Hematopoietic multipotent progenitor cell treated with erythropoietin and hydrocortisone succinate and interleukin-3 and kit ligand, for 4 days (in vitro differentiated cells): ENCODE measurements around the gene OAS1.
"Not testable (repeated sequence)": the region's sequence is repeated elsewhere in the genome, so short reads cannot be mapped to it uniquely, and the experiment has no call there.

Source experiments
- DNase-seq: peaks from one replicate; pipeline ENCODE4 v3.0.0-alpha.2; 2015

OAS1 gene

DNA sequence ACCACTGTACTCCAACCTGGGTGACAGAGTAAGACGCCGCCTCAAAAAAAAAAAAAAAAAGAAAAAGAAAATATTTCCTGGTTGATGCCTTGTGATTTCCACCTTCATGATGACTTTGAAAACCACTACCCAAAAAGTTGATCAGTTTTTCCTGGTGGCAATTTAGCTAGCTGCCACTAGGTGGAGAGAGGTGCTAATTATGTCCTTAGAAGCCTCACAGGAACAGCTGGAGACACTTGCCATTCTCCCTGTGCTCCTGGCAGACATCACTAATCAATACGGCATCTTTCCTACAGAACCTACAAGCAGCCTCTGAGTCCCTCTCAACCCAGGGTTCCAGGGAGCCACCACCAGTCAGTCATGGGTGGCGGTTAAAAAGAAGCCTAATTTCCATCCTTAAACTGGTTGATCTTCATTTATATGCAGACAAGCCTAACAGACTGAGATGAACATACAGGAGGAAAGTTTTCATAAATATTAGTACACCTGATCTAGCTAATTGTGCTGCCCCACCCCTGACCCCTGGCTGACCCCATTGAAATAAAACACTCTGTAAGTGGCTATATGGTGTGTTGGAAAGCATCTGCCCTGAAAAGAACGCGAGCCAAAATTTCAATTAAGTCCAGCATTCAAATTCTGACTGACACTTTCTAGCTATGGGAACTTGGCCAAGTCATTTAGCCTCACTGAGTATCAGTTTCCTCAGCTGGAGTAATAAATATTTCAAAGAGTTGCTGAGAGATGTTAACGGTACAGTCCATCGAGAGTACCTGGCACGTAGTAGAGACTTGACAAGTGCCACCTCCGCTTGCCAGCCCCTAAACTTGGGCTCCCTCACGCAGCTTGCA lies 6.2 kb upstream of the OAS1 start:
- DNase-seq, result peak; percentile 68

DNA sequence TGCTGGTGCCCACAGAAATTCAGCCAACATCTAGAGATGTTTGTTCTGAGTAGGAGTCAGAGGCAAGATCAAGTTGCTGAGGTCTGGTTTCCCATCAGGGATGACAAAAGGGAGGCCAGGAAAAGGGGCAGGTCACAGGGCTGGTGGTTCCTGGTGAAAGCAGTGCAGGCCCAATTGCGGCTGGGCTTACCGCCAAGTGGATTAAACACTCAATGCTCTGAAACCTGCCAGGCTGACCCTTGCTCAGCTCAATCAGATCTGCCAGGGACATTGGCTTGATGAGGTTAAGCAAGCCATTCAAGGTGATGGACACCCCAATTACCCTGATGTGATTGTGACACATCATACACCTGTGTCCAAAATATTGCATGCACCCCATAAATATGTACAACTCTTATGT lies 5.5 kb upstream of the OAS1 start:
- no peak for DNase-seq

DNA sequence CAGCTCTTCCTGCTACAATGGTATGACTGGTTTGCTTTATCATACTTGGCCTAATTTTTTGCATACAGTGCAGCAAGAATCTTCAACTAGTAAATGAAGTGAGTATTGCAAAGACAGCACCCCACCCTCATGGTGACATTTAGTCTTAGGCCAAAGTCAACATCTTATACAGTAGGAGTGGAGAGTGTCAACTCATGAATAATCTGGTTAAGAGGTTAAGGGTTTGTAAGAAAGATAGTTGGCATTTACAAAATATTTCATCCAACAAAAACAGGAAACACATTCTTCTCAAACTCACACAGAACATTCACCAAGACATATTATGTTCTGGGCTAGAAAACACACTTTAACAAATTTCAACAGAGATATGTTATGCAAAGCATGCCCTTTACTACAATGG lies 2.2 kb upstream of the OAS1 start:
- no peak for DNase-seq

DNA sequence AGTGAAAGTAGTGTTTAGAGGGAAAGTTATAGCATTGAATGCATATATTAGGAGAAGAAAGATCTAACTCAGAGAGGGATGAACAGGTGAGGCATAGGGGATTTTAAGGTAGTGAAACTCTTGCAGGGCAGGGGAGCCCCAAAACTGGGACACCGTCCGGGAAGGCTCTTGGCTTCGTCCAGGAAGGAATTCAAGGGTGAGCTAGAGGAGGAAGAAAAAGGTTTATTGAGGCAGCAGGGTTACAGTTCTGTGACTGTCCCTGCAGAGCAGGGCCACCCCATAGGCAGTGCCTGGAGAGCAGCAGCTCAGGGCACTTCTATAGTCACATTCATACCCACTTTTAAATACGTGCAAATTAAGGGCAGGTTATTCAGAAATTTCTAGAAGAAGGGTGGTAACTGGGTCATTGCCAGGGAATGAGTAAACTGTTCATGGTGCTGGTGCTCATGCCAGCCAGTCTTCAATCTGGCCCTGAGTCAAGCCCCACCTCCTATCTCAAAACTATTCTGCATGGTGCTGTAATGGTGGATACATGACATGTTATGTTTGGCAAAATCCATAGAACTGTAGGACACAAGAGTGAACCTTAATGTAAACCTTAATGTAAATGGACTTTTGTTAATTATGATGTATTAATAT lies 1.2 kb upstream of the OAS1 start:
- DNase-seq, result no peak

DNA sequence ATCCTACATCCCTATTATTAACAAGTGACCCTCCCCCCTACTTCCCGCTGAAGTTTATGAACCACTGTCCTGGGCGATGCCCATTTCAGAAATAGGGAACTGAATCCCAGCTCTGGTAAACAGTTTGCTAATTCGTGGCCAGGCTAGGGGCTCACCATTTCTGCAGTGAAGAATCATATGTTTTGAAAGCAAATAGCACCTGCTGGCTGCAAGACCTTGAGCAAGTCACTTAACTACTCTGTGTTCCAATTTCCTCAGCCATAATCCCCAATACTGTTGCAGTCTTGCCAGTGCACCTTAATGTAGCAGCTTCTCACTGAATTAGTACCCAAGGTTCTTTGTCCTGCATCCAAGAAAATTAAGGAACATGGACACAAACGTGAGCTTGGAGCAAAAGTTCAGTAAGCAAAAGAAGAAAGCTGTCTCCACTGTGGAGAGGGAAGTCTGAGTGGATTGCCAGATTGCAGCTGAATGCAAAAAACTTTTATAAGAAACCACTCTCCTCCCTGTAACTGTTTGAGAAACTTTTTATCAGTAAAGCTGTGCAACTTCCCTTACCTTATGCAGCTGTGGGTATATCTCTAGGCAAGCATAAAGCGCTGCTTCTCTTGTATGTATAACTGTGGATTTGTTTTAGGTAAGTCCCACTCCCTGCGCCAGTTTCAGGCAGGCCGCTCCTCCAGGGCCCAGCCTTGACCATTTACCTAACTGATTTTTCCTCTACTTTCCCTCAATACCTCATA lies 824 bp downstream of the OAS1 start:
- DNase-seq, result no peak

DNA sequence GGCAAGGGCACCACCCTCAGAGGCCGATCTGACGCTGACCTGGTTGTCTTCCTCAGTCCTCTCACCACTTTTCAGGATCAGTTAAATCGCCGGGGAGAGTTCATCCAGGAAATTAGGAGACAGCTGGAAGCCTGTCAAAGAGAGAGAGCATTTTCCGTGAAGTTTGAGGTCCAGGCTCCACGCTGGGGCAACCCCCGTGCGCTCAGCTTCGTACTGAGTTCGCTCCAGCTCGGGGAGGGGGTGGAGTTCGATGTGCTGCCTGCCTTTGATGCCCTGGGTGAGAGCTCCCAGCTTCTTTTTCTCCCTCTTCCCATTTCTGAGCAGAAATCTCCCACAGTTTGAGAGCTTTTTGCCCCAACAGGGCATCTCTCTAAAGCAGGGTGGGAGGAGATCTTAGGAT lies 1.8 kb downstream of the OAS1 start:
- DNase-seq, result no peak

DNA sequence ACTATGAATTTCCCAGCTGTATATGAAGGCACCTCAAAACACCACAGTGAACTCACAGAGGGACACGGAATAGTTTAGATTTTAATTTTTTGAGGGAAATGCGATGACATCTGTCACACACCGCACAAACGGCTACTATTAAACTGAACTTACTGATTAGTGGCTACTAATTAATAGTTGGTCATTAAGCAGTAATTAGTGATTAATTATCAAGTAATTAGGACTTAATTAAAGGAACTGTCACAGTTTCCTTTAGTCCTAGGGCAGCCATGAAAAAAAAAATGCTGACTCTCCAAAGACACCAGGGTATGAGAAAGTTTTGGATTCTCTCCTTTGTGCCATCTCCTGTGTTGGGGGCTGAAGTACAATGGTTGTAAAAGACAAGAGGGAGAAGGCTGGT lies 2.9 kb downstream of the OAS1 start:
- no peak for DNase-seq

DNA sequence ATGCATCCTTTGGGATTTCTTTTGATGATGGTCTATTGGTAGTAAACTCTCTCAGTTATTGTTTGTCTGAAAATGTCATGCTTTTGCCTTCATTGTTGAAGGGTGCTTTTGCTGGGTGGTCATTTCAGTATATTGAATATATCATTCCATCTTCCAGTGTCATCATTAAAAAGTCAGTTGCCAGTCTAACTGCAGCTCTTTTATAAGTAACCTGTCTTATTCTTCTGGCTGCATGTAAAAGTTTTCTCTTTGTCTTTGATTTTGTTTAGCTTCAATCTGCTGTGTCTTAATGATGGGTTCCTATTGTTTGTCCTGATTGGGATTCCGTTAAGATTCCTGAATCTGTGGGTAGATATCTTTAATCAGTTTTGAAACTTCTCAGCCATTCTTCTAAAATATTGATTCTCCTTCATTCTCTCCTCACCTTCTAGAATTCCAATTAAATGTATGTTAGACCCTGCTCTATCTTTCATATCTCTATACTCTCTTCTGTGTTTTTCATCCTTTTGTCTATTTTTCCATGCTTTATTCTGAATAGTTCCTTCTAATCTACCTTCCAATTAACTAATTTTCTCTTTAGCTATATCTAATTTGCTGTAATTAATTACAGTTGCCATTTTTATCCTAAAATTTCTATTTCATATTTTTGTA lies 6.4 kb downstream of the OAS1 start:
- DNase-seq, result no peak

DNA sequence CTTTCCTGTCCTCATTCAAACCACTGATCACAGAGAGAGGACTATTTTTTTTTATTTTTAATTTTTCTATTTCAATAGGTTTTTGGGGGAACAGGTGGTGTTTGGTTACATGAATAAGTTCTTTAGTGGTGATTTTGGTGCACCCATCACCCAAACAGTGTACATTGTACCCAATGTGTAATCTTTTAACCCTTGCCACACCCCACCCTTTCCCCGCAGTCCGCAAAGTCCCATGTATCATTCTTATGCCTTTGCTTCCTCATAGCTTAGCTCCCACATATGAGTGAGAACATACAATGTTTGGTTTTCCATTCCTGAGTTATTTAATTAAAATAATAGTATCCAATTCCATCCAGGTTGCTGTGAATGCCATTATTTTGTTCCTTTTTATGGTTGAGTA lies 7.1 kb downstream of the OAS1 start:
- not testable (repeated sequence) for DNase-seq

DNA sequence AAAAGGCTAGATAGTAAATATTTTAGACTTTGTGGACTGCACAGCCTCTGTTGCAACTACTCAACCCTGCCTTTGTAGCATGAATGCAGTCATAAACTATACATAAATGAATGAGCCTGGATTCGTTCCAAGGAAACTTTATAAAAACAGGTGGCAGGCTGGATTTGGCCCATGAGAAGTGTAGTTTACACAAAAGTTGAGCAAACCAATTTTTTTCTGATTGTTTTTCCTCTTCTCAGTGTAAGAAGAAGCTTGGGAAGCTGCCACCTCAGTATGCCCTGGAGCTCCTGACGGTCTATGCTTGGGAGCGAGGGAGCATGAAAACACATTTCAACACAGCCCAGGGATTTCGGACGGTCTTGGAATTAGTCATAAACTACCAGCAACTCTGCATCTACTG lies 9.5 kb downstream of the OAS1 start:
- DNase-seq, result no peak

DNA sequence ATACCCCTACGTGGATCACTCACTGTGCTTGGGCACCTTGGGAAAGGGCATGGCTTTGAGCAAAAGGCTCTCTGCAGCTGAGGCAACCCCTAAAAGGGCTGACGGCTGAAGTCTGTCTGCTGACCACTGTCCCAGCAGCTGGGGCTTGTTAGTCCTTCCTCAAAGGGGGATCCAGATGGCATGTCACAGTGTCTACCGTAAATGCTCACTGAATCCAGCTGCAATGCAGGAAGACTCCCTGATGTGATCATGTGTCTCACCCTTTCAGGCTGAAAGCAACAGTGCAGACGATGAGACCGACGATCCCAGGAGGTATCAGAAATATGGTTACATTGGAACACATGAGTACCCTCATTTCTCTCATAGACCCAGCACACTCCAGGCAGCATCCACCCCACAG lies 12.4 kb downstream of the OAS1 start:
- no peak for DNase-seq

DNA sequence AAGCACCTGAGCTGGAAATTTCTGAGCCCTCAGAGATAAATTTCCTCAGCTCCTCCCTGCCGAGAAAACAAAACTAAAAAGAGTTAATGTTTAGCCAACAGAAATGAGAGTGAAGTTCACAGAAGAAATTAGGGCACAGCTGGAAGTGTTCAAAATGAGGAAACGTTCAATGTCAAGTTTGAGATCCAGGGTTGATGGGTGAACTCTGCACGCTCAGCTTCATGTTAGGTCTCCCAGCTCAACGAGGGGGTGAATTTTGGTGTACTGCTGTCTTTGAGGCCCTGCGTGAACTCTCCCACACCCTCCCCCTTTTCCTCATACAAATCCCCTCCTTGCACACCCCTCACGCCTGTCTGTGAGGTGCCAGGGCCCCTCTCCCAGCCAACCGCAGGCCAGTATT lies 18.2 kb downstream of the OAS1 start:
- DNase-seq, result no peak

DNA sequence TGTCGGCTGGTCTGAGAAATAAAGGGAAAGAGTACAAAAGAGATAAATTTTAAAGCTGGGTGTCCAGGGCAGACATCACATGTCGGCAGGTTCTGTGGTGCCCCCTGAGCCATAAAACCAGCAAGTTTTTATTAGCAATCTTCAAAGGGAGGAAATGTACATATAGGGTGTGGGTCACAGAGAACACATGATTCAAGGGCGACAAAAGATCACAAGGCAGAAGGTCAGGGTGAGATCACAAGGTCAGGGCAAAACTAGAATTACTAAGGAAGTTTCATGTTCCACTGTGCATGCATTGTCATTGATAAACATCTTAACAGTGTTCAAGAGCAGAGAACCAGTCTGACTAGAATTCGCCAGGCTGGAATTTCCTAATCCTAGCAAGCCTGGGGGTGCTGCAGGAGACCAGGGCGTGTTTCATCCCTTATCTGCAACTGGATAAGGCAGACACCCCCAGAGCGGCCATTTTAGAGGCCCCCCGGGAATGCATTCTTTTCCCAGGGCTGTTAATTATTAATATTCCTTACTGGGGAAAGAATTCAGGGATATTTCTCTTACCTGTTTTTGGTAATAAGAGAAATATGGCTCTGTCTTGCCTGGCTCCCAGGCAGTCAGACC lies 19.8 kb downstream of the OAS1 start:
- not testable (repeated sequence) for DNase-seq

DNA sequence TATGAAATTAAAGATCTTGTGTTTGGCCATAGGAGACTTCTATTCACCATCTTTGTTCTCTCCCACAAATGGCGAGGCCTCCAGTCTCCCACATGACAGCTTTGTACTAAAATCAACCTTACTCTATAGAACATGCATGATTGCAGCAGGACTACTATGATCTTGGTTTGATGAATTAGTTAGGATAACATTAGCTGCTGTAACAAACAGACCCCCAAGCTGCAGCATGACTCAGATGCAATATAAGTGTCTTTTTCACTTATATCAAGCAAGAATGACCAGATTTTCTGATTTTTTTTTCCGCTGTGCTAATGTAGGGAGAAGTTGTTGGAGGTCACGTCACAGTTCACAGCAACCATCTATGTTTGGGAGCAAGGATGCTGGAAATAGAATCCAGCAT lies 20.7 kb downstream of the OAS1 start:
- no peak for DNase-seq

DNA sequence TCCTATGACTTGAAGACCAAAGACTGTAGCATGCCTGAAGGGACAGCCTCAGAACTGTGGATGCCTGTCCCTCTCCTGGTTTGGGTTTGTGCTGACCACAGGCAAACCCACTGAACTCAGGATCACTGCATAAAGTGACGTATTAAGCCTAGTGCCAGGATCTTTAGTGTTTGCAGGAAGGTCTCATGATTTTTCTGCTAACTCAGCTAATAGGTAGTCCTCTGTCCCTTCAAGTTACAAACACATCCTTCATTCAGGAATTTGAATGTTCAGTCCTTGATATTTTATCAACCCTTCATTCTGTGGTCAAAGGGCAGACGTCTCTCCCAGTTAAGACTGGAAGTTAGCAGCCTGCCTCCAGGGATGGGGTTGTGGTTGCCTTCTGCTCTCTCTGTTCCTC lies 21.2 kb downstream of the OAS1 start:
- DNase-seq, result no peak

DNA sequence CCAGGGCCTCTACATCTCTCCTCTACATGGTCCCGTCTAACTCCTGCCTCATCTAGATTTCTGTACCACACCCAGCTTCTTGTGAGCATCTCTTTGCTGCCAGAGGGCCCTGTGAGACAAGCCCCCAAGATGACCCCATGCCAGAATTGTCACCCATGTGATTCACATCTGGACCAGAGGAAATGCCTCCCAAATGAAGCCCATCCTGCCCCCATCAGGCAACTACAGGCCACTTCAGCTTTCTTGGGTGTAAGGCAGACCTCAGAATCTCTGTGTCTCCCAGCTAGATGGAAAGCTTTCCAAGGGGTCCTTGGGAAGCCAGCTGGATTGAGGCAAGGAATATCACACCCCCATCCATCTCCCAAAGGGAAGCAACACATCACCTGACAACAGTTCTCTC lies 22.2 kb downstream of the OAS1 start:
- no peak for DNase-seq

DNA sequence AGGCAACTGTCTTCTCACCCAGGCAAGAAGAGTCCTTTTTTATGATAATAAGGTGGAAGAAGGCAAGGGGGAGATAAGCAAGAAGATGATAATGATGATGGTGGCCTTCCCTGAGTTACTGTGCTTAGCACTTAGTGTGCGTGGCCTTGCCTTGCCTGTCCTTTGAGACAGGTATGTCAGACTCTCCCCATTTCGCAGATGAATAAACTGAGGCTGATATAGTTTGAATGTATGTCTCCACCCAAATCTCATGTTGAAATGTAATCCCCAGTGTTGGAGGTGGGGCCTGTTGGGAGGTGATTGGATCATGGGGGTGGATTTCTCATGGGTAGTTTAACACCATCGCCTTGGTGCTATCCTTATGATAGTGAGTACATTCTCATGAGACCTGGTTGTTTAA lies 23.0 kb downstream of the OAS1 start:
- no peak for DNase-seq

DNA sequence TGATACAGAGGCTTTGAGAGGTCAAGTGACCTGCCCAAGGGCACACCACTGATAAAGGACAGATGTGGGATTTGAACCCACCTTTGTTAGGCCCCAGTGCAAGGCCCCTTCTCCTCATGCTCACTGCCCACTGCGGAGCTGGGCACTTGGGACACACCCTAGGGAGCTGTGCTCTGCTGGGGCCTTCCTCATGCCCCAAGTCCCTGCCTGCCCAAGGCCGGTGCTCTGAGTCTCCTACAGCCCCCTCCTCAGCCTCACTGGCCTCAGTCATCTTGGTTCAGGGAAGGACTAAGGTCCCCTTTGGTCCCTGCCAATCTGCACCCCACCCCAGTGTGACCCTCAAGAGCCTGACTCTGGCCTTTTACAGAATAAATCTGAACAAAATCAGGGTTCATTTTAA lies 23.6 kb downstream of the OAS1 start:
- DNase-seq, result no peak

DNA sequence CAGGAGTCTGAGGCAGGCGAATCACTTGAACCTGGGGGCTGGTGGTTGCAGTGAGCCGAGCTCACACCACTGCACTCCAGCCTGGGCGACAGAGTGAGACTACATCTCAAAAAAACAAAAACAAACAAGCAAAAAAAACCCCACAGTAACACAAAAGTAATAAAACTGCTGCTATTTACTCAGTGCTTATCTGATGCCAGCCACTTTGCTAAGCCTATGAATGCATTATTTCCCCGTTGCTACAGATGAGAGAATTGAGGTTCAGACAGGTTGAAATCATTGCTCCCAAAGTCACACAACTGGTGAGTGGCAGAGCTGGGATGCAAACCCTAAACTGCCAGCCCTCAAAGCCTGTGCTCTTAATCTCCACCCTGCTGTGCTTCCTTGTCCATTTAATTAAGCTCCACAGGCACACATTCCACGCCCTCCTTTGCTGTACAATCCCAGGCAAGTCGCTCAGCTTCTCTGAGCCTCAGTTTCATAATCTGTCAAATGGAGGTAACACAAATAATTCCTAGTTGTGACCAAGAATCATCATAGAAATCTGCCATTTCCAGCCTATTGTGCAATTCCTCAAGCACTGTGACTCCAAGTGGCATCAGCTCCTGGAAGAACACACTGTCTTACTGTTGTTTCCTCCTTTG lies 25.8 kb downstream of the OAS1 start:
- no peak for DNase-seq

DNA sequence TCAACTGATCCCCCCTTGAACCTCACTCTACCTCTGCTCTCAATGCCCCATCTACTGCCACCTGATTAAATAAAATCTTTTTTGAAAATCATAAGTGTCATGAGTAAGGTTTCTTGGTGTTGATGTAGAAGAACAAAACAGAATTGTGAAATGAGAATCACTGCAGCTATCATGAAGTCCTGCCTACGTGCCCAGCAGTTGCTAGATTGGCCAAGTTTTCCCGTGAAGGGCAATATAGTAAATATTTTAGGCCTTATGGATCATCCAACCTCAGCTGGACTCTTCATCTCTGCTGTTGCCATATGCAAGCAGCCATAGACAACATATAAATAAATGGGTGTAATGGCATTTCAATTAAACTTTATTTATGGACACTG lies 26.4 kb downstream of the OAS1 start:
- DNase-seq, result no peak

DNA sequence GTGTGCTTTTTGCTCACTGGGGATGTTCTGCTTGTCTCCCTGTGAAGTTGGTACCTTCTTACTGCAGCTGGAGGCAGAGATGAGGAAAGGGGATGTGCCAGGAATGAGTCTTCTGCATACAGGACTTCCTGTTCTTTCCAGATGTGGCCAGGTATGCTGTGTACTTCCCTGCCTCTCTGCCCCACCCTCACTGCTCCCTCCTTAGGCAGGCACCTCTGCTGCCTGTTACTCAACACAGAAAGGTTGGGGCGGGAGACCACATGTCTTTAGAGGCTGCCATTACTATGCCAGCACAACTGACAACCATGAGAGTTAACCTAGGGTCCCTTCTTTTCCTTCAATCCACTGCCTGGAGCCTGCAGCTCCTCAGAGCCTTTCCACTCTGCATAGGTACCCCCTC lies 29.5 kb downstream of the OAS1 start:
- no peak for DNase-seq

DNA sequence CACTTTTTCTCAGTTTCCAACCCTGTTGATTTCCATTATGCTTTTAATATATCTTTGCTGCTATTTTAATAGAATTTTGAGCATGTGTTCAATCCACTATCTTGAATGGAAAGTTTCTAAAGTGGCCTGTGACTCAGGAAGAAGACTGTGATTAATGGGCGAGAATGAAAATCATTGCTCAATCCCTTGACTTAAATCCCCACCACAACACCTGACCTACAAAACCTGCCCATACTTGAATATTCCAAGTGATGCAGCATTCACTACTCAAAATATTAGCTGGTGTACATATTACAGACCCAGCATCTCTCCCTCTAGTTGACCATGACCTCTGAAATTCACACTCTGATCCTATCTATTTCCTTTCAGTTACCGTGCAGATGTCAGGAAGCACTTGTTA lies 30.2 kb downstream of the OAS1 start:
- no peak for DNase-seq
